ENCODE measurements around the gene BID.

BID gene

DNA sequence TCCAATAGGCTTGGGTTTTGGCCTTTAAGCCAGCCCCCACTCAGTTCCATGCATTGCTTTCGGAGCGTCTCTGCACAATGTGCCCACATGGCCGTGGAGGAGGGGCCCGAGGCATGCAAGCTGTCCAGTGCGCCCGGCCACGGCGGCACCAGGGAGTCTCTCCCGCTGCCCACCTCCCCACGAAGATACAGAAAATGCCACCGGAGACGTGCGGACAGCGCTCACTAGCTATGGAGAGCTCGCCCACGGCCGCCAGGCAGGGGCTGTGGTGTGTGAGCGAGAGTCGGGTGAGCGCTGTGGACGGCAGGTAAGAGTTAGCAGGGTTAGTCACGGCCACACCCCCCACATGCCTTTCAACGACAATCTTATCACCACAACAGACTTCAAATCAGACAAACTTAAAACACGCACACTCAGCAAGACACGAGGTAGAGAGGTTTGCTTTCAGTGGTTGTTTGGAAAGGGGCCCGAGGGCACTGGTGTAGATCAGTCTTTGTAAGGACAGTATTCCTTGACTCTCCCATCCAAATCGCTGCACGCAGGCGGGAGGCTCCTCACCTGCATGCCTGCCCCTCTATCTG lies 18.7 kb upstream of the BID start:
- H3K9me2 ChIP-seq (replicated peaks; ENCODE audit: control insufficient read depth, low read length) = no peaks in the 10 kb centered on the region
- peaks cover 3% of the 10 kb centered on the region; the same call in 1 of the 2 replicates for H3K36me3 ChIP-seq (ENCODE audit: control insufficient read depth, low read length)
- H3K9me3 ChIP-seq (ENCODE audit: control insufficient read depth, insufficient read depth, low read length) = no peaks in the 10 kb centered on the region
- peaks cover 28% of the 10 kb centered on the region for H3K4me1 ChIP-seq (ENCODE audit: control insufficient read depth, low read length)
- TF ChIP-seq EZH2phosphoT487 (IDR thresholded peaks at IDR 0.05; ENCODE audit: borderline replicate concordance, low read length) = no peak
- TF ChIP-seq, protein P1, sequence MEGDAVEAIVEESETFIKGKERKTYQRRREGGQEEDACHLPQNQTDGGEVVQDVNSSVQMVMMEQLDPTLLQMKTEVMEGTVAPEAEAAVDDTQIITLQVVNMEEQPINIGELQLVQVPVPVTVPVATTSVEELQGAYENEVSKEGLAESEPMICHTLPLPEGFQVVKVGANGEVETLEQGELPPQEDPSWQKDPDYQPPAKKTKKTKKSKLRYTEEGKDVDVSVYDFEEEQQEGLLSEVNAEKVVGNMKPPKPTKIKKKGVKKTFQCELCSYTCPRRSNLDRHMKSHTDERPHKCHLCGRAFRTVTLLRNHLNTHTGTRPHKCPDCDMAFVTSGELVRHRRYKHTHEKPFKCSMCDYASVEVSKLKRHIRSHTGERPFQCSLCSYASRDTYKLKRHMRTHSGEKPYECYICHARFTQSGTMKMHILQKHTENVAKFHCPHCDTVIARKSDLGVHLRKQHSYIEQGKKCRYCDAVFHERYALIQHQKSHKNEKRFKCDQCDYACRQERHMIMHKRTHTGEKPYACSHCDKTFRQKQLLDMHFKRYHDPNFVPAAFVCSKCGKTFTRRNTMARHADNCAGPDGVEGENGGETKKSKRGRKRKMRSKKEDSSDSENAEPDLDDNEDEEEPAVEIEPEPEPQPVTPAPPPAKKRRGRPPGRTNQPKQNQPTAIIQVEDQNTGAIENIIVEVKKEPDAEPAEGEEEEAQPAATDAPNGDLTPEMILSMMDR (IDR thresholded peaks at IDR 0.05; ENCODE audit: low read depth, low read length, poor library complexity, severe bottlenecking) = no peak
- H3K27me3 ChIP-seq (ENCODE audit: control insufficient read depth, low read length) = no peaks in the 10 kb centered on the region
- no peak overlapping the region for H3K4me2 ChIP-seq (ENCODE audit: low read length)
- no peak overlapping the region for H3K27ac ChIP-seq (ENCODE audit: low read depth, low read length)
- no peaks in the 10 kb centered on the region for H4K20me1 ChIP-seq (ENCODE audit: control insufficient read depth, insufficient read depth, low read depth, low read length)
- H3K79me2 ChIP-seq (ENCODE audit: control insufficient read depth, low read length) = no peaks in the 10 kb centered on the region
- H3K4me3 ChIP-seq (ENCODE audit: low read length) = no peak overlapping the region
- H3F3A ChIP-seq (ENCODE audit: control insufficient read depth, insufficient read depth) = no peaks in the 10 kb centered on the region

DNA sequence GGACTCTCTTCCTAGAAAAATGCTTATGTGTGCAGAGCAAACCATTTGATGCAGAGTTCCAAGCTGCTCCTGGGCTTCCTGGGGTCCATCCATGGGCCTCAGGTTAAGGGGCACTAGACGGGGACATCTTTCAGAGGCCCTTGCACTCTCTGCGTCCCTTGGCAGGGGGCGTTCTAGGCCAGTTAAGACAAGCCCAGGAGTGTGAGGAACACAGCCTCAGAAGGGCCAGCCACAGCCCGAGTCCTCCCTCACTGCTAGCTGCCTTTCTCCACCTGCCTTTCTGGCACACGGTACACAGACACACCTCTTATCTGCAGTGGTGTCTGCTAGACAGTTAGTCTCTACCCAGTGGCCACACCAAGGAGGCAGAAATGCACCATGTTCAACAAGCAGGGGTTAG lies 18.0 kb upstream of the BID start:
- Histone ChIP-seq H3F3A (ENCODE audit: control insufficient read depth, insufficient read depth) (0 out of 2 replicates have a peak, but pooled peaks cover 4% of the 10 kb centered on the region), H3K4me3 (ENCODE audit: low read length) (no peak overlapping the region), H3K27ac (ENCODE audit: low read depth, low read length) (no peak overlapping the region), H3K9me2 (replicated peaks; ENCODE audit: control insufficient read depth, low read length) (no peaks in the 10 kb centered on the region), H3K79me2 (ENCODE audit: control insufficient read depth, low read length) (no peaks in the 10 kb centered on the region), H4K20me1 (ENCODE audit: control insufficient read depth, insufficient read depth, low read depth, low read length) (no peaks in the 10 kb centered on the region), H3K4me2 (ENCODE audit: low read length) (no peak overlapping the region), H3K36me3 (ENCODE audit: control insufficient read depth, low read length) (peaks cover 3% of the 10 kb centered on the region; the same call in 1 of the 2 replicates), H3K4me1 (ENCODE audit: control insufficient read depth, low read length) (peaks cover 24% of the 10 kb centered on the region), H3K9me3 (ENCODE audit: control insufficient read depth, insufficient read depth, low read length) (no peaks in the 10 kb centered on the region), H3K27me3 (ENCODE audit: control insufficient read depth, low read length) (no peaks in the 10 kb centered on the region)
- no peak for TF ChIP-seq EZH2phosphoT487 (IDR thresholded peaks at IDR 0.05; ENCODE audit: borderline replicate concordance, low read length)
- TF ChIP-seq, protein P1 (IDR thresholded peaks at IDR 0.05; ENCODE audit: low read depth, low read length, poor library complexity, severe bottlenecking) = peak; percentile 39

DNA sequence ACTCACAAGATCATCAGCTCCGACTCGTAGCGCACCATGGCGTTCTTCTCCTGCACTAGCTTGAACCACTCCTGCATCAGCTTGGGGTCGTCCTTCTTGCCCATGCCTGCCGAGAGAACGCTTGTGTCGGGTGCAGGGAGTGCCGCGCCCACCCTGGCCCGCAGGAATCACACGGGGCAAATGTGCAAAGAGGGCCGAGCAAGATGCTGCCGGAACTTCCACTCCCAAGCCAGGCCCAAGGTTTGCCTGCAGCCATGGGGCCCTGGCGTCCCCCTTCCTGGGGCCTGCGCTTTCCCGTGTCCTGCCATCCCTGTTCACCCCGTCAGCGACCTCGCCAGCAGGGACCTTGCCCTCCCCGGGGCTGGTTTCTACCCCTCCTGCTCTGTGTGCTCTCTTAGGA lies 16.9 kb upstream of the BID start:
- no peaks in the 10 kb centered on the region for H3K9me3 ChIP-seq (ENCODE audit: control insufficient read depth, insufficient read depth, low read length)
- no peaks in the 10 kb centered on the region for H3K9me2 ChIP-seq (replicated peaks; ENCODE audit: control insufficient read depth, low read length)
- H3K27ac ChIP-seq (ENCODE audit: low read depth, low read length) = no peak overlapping the region
- H3F3A ChIP-seq (ENCODE audit: control insufficient read depth, insufficient read depth) = 0 out of 2 replicates have a peak, but pooled peaks cover 4% of the 10 kb centered on the region
- H4K20me1 ChIP-seq (ENCODE audit: control insufficient read depth, insufficient read depth, low read depth, low read length) = no peaks in the 10 kb centered on the region
- H3K79me2 ChIP-seq (ENCODE audit: control insufficient read depth, low read length) = no peaks in the 10 kb centered on the region
- no peak overlapping the region for H3K4me3 ChIP-seq (ENCODE audit: low read length)
- no peak overlapping the region for H3K4me2 ChIP-seq (ENCODE audit: low read length)
- H3K27me3 ChIP-seq (ENCODE audit: control insufficient read depth, low read length) = no peaks in the 10 kb centered on the region
- H3K36me3 ChIP-seq (ENCODE audit: control insufficient read depth, low read length) = peaks cover 3% of the 10 kb centered on the region; the same call in 1 of the 2 replicates
- no peak for TF ChIP-seq EZH2phosphoT487 (IDR thresholded peaks at IDR 0.05; ENCODE audit: borderline replicate concordance, low read length)
- TF ChIP-seq, protein P1 (IDR thresholded peaks at IDR 0.05; ENCODE audit: low read depth, low read length, poor library complexity, severe bottlenecking) = no peak
- H3K4me1 ChIP-seq (ENCODE audit: control insufficient read depth, low read length) = peaks cover 13% of the 10 kb centered on the region

Measured in DOHH2 (cell line).